ENCODE results near the gene TMEM169. TPM values are rescaled to one million over a fixed set of nuclear protein-coding genes. Genes with fewer than 3 reads are reported as not detected.

TMEM169 gene
- total and polyA plus RNA-seq, 2 of the 13 experiments (the other 11 are each of a cell fraction or from before 2014, with no cell fraction given), result 1.5 to 4.5 TPM

- Histone ChIP-seq H3K4me3 (replicated peaks in 1 of 3; ENCODE audit: insufficient read depth in 1 of 3, low read depth in 2 of 3, low read length in 3 of 3) (peak overlapping the region; percentile 37 to 98 (median 66)), H3K79me2 (ENCODE audit: insufficient read depth, low read length) (peaks cover 37% of the 10 kb centered on the region), H3K4me1 (ENCODE audit: insufficient read depth, low read length) (peaks cover 63% of the 10 kb centered on the region), H3K9me3 (ENCODE audit: low read length) (no peaks in the 10 kb centered on the region), H3K36me3 (replicated peaks in 1 of 2; ENCODE audit: control insufficient read depth in 1 of 2, insufficient read depth in 2 of 2, low read length in 2 of 2) (peaks cover 4 to 26% of the 10 kb centered on the region in 2 experiments), H4K20me1 (ENCODE audit: insufficient read depth, low read length) (no peaks in the 10 kb centered on the region), H3K9ac (ENCODE audit: insufficient read depth, low read depth, low read length) (peak overlapping the region; percentile 93), H3K27ac (ENCODE audit: extremely low read length, insufficient read depth, low read length) (peak overlapping the region; percentile 69), H3K4me2 (ENCODE audit: low read depth, low read length) (peak overlapping the region; percentile 93), H3K27me3 (ENCODE audit: control insufficient read depth in 1 of 2, insufficient read depth in 2 of 2, low read length in 2 of 2) (no peaks in the 10 kb centered on the region; a peak in 1 of 5 replicates), H2AFZ (ENCODE audit: low read length) (peak overlapping the region; percentile 99)
- DNase-seq (ENCODE audit: low spot score), result peak; percentile 32
- intact Hi-C loops (cut with micrococcal nuclease; ENCODE audit: unreplicated experiment) (no loop called here), in situ Hi-C loops (cut with HindIII; ENCODE audit: extremely low pct_ligation_motif_present, low pct_unique_long_range_greater_than_20kb) (no loop called here)
- 8% methylated on average over 6 of the region's 6 CpGs for WGBS (ENCODE audit: low lambda C conversion rate)
- ChIA-PET CTCF (ENCODE audit: low intra/inter-chr PET ratio, low total read pairs) (no interaction called here), POLR2A (interaction anchor here (0.6 to 6.9 kb wide), 15 partner anchors 9 to 93 kb away, joined by 3 to 131 read pairs (median 6); partner anchors contain the start of genes PECR and TMEM169)
- BruUV-seq (replicated peaks), result TSS peak; percentile 100
- FAIRE-seq, result no peak
- peak; percentile 34 for ATAC-seq
- TF ChIP-seq KLF12 (CRISPR knock-in tag; IDR thresholded peaks at IDR 0.05; ENCODE audit: borderline replicate concordance) (no peak), POLR2A (IDR thresholded peaks at IDR 0.05; ENCODE audit: insufficient read depth in 1 of 2, low read depth in 2 of 2, low read length in 2 of 2) (peak in 1 of 2 experiments; percentile 29; a peak in 1 of 4 replicates), SIN3A (IDR thresholded peaks at IDR 0.05; ENCODE audit: borderline replicate concordance, low read depth, low read length) (0 out of 2 replicates have a peak, but pooled peaks have one; percentile 25), HMGXB4 (CRISPR knock-in tag; IDR thresholded peaks at IDR 0.05; ENCODE audit: borderline replicate concordance in 1 of 2, low read depth in 1 of 2) (0 out of 4 replicates have a peak, but pooled peaks of 1 of the 2 experiments have one; percentile 3), TEAD2 (CRISPR knock-in tag; IDR thresholded peaks at IDR 0.05) (no peak), SAP130 (CRISPR knock-in tag; IDR thresholded peaks at IDR 0.05; ENCODE audit: low read depth) (peak; percentile 10; the same call in 1 of the 2 replicates), ATF3 (CRISPR knock-in tag; IDR thresholded peaks at IDR 0.05) (no peak), THAP8 (CRISPR knock-in tag; IDR thresholded peaks at IDR 0.05; ENCODE audit: borderline replicate concordance) (0 out of 2 replicates have a peak, but pooled peaks have one; percentile 13), MAFF (IDR thresholded peaks at IDR 0.05; ENCODE audit: low read depth, low read length) (no peak), NR2F1 (CRISPR knock-in tag; IDR thresholded peaks at IDR 0.05) (0 out of 4 replicates have a peak, but pooled peaks of 1 of the 2 experiments have one; percentile 16), ZSCAN30 (CRISPR knock-in tag; IDR thresholded peaks at IDR 0.05) (no peak), JARID2 (CRISPR knock-in tag; IDR thresholded peaks at IDR 0.05; ENCODE audit: insufficient replicate concordance) (no peak)
- TF ChIP-seq, protein P1, sequence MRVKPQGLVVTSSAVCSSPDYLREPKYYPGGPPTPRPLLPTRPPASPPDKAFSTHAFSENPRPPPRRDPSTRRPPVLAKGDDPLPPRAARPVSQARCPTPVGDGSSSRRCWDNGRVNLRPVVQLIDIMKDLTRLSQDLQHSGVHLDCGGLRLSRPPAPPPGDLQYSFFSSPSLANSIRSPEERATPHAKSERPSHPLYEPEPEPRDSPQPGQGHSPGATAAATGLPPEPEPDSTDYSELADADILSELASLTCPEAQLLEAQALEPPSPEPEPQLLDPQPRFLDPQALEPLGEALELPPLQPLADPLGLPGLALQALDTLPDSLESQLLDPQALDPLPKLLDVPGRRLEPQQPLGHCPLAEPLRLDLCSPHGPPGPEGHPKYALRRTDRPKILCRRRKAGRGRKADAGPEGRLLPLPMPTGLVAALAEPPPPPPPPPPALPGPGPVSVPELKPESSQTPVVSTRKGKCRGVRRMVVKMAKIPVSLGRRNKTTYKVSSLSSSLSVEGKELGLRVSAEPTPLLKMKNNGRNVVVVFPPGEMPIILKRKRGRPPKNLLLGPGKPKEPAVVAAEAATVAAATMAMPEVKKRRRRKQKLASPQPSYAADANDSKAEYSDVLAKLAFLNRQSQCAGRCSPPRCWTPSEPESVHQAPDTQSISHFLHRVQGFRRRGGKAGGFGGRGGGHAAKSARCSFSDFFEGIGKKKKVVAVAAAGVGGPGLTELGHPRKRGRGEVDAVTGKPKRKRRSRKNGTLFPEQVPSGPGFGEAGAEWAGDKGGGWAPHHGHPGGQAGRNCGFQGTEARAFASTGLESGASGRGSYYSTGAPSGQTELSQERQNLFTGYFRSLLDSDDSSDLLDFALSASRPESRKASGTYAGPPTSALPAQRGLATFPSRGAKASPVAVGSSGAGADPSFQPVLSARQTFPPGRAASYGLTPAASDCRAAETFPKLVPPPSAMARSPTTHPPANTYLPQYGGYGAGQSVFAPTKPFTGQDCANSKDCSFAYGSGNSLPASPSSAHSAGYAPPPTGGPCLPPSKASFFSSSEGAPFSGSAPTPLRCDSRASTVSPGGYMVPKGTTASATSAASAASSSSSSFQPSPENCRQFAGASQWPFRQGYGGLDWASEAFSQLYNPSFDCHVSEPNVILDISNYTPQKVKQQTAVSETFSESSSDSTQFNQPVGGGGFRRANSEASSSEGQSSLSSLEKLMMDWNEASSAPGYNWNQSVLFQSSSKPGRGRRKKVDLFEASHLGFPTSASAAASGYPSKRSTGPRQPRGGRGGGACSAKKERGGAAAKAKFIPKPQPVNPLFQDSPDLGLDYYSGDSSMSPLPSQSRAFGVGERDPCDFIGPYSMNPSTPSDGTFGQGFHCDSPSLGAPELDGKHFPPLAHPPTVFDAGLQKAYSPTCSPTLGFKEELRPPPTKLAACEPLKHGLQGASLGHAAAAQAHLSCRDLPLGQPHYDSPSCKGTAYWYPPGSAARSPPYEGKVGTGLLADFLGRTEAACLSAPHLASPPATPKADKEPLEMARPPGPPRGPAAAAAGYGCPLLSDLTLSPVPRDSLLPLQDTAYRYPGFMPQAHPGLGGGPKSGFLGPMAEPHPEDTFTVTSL (CRISPR knock-in tag; IDR thresholded peaks at IDR 0.05; ENCODE audit: borderline replicate concordance), result no peak
Observed at GRCh38 chr2:216108310-216108966, 26.7 kb downstream of the TMEM169 start.
